HG03432 (cell line): ENCODE data around the gene ARHGAP9.
"Not testable (repeated sequence)": the region's sequence is repeated elsewhere in the genome, so short reads cannot be mapped to it uniquely, and the experiment has no call there.

Experiments
- ATAC-seq: cut with Tn5 transposase; IDR thresholded peaks from one replicate; pipeline ENCODE4 v1.9.1; 2021; ENCODE audit warnings: mild to moderate bottlenecking, moderate library complexity; ENCODE audit not compliant: unreplicated experiment

Gene ARHGAP9

DNA sequence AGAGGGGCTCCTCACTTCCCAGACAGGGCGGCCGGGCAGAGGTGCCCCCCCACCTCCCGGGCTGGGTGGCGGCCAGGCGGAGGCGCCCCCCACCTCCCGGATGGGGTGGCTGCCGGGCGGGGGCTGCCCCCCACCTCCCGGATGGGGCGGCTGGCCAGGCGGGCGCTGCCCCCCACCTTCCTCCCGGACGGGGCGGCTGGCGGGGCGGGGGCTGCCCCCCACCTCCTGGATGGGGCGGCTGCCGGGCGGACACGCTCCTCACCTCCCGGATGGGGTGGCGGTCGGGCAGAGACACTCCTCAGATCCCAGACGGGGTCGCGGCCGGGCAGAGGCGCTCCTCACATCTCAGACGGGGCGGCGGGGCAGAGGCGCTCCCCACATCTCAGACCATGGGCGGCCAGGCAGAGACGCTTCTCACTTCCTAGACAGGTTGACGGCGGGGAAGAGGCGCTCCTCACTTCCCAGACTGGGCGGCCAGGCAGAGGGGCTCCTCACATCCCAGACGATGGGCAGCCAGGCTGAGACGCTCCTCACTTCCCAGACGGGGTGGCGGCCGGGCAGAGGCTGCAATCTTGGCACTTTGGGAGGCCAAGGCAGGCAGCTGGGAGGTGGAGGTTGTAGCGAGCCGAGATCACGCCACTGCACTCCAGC is 15.5 kb upstream of the ARHGAP9 start:
- ATAC-seq = not testable (repeated sequence)

DNA sequence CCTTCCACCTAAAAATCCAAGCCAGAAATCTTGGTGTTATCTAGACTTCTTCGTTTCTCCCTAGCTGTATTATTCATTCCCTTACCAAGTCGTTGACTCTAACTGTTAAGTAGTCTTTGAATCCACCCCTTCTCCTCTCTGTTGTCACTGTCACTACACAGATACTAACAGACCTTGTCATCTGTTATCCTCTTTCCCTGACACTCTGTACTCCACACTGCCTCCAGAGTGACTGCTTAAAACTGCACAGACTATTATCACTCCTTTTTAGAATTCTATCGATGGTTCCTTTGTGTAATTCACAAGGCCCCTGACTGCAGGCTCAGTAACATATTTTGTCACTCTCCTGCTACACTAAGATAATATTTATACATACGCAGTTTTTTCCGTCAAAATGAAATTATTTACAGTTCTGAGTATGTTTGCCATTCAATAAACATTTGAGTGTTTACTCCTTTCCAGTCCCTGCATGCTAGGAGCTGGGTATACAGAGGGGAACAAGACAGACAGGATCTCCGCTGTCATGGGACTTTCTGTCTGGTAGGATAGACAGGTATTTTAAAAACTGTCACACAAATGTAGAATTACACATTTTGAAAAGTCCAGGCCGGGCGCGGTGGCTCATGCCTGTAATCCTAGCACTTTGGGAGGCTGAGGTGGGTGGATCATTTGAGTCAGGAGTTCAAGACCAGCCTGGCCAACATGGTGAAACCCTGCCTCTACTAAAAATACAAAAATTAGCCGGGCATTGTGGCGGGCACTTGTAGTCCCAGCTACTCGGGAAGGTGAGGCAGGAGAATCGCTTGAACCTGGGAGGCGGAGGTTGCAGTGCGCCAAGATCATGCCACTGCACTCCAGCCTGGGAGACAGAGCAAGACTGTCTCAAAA is 12.0 kb upstream of the ARHGAP9 start:
- ATAC-seq = no peak

DNA sequence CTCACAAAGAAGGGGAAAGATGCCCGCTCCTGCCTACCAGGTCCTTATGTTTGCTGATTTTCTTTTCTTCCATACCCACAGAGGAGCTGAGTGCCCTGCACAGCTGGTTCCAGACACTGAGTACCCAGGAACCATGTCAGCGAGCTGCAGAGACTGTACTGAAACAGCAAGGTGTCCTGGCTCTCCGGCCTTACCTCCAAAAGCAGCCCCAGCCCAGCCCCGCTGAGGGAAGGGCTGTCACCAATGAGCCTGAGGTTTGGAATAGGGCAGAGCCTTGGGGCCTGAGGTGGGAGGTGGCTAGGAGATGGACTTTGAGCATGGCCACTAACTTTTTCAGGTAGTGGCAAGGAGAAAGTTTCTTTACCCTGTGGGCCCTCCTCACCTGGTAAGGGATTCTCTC is 10.5 kb upstream of the ARHGAP9 start:
- ATAC-seq = no peak

DNA sequence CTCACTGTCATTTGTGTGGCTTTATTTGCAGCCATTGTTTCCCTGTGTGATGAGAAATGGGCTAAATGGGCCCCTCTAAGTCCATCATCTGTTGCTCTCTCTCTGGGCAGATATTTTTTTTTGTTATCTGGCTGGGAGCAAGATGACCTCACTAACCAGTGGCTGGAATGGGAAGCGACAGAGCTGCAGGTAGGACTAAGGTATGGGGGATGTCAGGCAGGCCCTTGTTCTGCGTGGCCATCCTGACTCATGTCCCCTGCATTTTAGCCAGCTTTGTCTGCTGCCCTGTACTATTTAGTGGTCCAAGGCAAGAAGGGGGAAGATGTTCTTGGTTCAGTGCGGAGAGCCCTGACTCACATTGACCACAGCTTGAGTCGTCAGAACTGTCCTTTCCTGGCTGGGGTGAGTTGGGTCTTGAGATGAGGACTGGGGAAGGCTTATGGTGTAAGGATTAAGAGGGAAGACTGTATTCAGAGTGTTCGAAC is 9.5 kb upstream of the ARHGAP9 start:
- ATAC-seq = no peak

DNA sequence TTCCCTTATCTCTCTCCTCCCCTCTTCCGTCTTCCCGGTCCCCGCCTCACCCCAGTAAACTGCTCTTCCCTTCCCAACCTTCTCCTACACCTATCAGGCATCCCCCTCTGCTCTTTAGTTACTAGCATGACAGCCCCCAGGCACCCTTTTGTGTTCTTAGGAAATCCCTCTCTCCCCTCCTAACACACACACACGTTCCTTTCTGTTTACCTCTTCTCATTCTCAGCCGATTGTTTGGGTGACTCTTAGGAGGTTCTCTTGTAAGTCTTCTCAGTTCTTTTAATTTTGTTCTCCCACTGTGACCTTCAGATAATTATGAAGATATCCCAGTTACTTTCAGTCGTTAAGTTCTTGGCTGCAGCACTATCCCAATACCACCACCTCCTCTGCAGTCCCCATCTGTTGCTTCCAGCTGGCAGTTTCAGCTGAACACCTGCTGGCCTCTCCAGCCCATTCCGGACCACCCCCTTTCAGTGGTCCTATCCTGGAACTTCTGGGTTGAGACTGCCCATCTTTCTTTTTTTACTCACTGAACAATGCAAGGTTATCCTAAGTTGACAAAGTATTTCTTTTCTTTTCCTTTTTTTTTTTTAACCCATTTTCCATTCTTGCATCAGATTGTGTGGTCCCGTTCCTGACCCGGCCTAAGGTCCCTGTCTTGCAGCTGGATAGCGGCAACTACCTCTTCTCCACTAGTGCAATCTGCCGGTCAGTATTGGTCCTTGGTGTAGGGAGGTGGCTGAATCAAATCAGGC is 8.9 kb upstream of the ARHGAP9 start:
- ATAC-seq = no peak

DNA sequence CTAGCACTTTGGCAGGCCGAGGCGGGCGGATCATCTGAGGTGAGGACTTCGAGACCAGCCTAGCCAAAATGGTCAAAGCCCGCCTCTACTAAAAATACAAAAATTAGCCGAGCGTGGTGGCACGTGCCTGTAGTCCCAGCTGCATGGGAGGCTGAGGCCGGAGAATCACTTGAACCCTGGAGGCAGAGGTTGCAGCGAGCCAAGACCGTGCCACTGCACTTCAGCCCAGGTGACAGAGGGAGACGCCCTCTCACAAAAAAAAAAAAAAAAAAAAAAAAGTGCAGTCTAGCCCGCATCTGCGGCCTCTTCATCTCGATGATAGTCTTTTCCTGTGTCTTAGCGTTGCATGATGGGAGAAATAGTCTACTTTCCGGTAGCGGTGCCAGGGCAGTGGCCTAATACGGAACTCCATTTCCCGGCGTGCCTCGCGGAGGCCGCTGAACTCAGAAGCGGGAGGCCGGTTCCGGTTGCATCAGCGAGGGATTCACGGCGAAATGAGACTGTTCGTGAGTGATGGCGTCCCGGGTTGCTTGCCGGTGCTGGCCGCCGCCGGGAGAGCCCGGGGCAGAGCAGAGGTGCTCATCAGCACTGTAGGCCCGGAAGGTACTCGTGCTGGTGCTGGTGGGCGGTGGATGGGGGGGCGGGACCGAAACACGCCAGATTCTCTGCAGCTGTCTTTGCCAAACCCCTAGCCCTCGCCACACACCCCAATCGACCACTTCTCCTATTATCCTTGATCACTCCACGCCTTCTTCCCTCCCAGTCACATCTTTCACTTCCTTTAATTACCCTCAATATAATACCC is 8.1 kb upstream of the ARHGAP9 start, which contains the start of gene MARS1:
Gene MARS1, plus strand, starts transcription at position 472 of the 805 bp plus-strand sequence. Its CDS starts 23 bp downstream, at position 495.
- ATAC-seq = peak; percentile 96

DNA sequence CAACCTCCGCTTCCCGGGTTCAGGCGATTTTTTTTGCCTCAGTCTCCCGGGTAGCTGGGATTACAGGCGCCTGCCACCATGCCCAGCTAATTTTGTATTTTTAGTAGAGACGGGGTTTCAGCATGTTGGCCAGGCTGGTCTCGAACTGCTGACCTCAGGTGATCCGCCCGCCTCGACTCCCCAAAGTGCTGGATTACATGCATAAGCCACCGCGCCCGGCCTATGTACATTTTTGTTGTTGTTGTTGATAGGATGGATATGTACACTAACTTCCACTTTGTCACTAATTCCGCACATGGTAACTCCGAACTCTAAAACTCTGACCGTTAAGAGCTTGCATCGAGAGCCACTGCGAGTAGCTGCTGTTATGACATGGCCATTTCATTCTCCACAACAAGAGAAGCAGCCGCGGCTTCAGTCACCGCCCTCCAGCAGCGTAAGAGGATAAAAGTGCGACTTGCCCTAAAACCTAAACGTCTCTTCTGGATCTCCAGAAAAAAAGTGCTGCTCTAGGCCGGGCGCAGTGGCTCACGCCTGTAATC is 7.5 kb upstream of the ARHGAP9 start:
- no peak for ATAC-seq

DNA sequence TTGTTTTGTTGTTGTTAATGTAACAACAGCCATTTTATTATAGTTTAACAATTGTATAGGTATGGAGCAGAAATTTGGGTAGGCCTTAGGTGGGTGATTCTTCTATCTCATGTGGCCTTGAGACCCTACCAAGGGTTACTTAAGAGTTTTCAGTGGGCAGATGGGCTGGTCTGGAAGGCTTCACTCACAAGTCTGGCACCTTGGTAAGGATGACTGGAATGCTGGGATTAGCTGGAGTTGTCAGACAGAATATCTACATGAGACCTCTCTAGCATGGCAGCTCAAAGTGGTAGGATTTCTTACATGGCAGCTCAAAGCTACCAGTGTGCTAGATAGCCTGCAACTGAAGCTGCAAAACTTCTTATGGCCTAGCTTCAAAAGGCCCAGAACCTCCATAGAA is 6.0 kb upstream of the ARHGAP9 start:
- no peak for ATAC-seq

DNA sequence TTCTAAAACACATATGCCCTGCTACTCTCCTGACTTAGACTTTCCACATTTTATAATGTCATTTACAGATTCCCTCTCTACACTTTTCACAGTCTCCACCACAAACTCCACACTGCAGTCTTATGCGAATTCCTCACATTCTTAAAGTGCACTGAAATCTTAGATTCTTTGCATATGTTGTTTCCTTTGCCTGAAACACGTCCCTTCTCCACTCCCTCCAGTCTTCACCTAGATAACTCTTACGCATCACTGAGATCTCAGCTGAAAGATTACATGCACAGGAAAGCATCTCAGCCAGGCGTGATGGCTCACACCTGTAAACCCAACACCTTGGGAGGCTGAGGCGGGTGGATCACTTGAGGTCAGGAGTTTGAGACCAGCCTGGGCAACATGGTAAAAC is 3.8 kb upstream of the ARHGAP9 start:
- no peak for ATAC-seq

DNA sequence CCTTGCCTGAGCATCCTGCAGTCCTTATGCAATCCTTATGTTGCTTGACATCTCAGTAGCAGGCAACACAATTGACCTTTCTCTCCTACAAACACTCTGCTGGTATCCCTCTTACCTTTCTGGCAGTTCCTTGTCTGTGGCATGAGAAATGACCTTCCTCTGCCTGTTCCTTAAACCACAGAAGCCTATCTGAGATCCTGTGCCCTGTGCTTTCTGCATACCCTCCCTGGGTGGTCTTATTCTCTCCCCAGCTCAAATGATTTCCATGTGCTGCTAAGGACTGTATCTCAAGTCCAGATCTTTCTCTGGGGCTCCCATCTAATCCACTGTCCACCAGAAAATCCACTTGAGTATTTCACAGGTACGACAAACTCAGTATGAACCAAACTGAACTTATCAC is 2.0 kb upstream of the ARHGAP9 start:
- ATAC-seq = no peak

DNA sequence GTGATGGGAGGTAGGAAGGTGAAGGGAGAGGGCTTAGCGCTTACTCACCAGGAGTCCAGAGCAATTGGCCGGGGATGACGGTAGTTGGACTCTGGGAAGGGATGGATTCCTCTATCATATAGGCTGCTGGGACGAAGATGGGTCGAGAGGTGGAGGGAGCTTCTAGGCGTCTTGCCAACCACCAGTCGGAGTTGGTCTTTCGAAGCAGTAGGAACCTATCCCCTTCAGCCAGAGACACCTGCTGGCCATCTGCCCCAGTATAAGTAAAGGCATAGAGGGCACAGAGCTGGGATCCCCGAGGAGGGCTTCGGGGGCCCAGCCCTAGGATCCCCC is 657 bp downstream of the ARHGAP9 start:
- no peak for ATAC-seq

DNA sequence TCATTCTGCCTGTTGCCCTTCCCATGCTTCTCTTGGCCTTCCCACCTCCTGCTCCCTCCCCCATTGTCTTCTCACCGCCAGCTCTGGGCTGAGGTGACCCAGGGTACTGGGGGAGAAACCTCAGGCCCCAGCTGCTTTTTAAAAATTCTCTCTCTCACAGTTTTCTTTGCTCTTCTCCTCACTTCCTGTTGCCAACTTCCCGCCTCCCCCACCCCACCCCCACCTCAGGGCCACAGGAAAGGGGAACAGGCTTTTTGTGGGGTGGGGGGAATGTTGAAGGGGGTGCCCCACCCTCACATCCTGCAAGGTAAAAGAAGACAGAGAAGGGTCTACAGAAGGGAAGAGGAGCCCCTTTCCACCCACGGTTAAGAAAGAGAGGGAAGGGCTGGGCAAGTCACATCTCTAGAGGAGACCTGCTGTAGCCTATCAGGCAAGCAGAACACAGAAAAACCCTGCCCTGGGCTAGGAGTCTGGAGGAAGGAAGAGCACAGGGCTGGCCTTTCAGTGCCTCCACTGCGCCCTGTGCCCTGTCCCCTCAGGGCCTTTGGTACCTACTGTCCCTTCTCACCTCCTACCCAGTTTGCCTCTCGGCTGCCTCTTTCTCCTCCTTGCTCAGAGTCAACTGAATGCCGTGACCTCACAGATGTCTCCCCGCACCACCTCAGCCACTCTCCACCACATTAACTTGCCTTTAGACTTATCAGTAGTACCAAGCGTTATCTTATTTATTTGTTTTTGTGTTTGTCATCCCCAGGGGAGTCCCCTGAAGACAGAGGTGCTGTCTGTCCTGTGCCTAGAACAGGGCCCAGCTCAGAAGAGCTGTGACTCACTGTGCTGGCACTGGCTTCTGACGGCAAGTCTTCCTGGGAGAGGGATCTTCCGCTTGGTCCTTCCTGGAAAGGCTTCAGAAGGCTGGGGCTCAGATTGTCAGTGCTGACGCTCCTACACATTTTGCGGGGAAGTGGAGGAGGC is 1.7 kb downstream of the ARHGAP9 start:
- peak; percentile 47 for ATAC-seq

DNA sequence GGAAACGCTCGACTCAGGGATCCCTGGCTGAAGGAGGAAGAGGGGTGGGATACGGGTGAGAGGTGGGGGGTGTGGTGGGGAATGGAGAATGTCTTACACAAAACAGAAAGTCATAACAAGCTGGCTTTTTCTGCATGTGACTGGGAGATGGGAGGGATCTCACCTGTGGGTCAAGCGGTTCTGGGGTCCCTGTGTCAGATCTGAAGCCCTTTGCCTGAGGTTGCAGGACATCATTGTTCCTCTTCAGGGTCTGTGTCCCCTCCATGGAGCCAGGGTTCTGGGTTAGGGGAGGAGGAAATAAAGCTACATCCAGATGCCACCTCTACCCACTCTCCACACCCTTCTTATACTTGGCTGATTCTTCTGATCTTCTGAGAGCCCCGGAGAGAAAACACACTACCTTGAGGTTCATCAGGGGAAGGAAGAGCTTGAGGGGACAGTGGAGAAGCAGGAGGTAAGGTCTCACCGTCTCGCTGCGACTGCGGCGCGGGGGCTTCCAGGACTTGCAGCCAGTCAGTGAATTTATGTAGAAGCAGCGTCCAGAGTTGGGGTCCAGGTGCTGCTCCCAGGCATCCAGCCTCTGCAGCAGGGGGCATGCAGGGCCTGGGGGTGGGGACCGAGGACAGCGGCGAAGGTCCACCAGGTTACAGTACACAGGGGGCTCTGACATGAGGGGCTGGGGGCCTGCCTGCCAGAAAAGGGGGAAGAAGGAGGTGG is 2.5 kb downstream of the ARHGAP9 start:
- no peak for ATAC-seq

DNA sequence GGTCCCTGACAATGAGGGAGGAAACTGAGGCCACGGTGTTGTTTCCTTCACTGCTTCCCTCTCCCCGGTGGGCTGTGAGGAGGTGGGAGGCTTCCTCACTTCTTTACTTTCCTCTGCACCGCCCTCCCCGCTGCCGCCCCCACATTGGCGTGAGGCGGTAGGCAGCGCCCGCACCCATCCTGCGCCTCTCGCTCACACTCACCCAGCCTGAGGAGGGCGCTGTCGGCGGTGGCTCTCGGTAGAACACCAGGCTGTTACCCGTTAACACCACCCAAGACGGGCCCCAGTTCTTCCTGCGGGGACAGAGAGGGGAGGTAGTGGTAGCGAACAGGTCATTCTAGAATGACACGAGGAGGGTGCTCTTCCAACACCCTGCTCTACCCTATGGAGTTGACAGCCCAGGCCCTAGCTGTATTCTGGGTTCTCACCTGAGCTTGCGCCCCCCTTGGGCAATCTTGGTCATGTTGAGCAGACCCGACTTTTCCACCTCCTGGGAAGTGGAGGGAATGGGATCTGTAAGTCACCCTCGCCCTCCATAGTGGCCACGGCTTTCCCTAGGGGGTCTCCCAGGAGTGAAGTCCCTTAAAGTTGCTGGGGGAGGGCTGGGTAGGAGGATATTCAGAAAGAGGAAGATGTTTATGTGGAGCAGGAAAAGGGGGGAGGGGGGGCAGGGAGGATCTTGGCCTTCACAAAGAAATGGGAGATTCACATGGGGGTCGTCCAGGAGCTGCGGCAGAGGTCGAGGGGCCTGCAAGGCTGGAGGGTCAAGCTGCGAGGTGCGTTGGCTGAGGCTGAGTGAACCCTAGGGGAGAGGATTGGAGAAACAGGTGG is 3.3 kb downstream of the ARHGAP9 start:
- peak; percentile 50 for ATAC-seq

DNA sequence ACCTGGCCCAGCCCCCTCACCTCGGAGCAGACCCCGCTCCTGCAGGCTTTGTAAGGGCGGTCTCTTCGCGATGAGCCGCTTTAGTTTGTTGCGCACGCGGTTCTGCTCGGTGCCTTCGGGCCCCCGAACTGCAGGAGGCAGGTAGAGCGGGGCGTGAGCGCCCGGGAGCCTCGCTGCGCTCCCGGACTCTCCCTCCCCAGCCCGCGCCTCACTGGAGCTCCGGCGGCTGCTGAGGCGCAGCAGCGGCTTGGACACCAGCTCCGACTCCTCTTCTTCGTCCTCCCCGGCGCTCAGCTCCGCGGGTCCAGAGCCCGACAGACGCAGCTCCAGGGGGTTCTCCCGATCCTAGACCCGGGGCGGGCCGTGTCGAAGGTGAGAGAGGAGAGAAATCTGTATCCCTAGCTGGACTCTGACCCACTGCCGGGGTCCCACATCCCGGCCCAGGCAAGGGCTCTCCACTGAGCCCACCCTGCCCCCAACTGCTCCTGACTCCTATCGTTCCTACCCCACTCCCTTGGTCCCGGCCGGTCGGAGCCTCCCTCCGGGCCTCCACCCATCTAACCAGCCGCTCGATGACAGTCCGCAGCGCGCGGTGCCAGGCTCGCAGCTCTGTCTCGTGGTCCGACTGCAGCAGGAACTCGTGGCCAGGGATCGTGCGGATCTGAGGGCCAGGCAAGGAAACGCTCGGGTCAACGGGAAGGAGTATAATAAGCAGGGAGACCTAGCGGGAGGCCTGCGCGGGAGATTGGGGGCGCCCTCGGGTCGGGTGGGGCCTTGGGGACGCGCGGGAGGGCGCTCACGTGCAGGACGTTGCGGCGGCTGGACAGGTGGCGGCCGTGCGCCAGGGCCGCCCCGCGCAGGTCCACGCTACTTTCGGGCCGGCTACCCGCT is 4.2 kb downstream of the ARHGAP9 start:
- peak; percentile 17 for ATAC-seq

DNA sequence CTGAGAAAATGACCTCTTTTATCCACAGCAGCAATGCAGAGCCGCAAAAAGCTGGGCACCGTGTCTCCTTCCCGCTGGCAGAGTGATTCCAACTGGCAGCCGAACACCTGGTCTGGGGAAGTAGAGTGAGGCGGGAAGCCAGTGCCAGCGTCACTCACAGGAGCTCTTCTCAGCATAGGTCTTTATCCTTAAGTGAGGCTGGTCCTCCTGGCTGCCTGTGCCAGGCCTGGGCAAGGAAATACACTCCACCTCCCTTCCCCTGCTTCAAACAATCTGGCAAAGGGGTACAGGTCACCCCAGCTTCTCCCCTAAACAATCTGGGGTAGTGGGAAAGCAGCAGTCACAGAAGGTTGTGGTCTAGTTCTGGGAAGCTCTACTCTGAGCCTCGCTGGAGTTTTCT is 4.8 kb downstream of the ARHGAP9 start:
- ATAC-seq = no peak

DNA sequence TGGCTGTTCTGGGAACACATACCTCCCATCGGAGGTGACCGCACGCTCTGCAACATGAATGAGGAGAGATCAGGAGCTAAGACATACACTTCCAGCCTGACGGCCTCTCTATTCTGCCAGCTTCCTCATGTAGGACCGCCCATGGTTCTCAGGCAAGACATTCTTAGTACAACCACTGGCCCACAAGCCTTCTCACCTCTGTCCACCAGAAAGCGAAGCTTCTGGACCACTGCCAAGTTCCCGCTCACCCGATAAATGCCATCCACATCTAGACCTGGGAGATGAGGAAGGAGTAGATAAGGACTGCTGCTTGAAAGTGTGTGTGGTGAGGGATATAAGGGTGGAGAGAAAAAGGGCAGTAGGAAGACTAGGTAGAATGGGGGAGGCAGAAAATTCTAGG is 5.2 kb downstream of the ARHGAP9 start:
- no peak for ATAC-seq
